GM10248 (cell line): Measurements from ENCODE around the gene SPON1.

Experiments
- CTCF ChIA-PET: fragments of 300-600 bp; sonication (Branson Sonifier 250); formaldehyde crosslinking; extraction: SDS; loops from one replicate; lab custom pipeline; 2021; ENCODE audit warnings: antibody characterized with exemption; lab: Yijun Ruan, JAX
- POLR2A ChIA-PET: fragments of 350-650 bp; sonication (Branson Sonifier 250); formaldehyde crosslinking; extraction: SDS; loops from one replicate; lab custom pipeline; 2020; ENCODE audit warnings: antibody characterized with exemption; lab: Yijun Ruan, JAX
- DNase-seq: peaks from one replicate; pipeline ENCODE4 v3.0.0; 2012; ENCODE audit errors: extremely low spot score
- CTCF ChIP-seq: IDR thresholded peaks from 2 replicates; pipeline ENCODE4 v1.5.1; 2012; ENCODE audit warnings: mild to moderate bottlenecking, low read depth; ENCODE audit errors: extremely low read depth, missing control alignments, control extremely low read depth

Gene SPON1

GRCh38 chr11:14228356-14228755, 265.8 kb downstream of the SPON1 start:
- CTCF ChIA-PET, result interaction anchor here (1.1 to 3.8 kb wide), 2 partner anchors 11 to 32 kb away, joined by 3 to 11 read pairs; no protein-coding TSS in a partner anchor

GRCh38 chr11:14229472-14229871, 266.9 kb downstream of the SPON1 start:
- ChIA-PET CTCF (no interaction called here), POLR2A (no interaction called here)
- no peak for DNase-seq
- no peak for TF ChIP-seq CTCF

More at GRCh38 chr11:14228356-14228755, 265.8 kb downstream of the SPON1 start:
- DNase-seq, result no peak
- TF ChIP-seq CTCF, result no peak
- POLR2A ChIA-PET, result no interaction called here

- CTCF ChIA-PET, result interaction anchor here (0.9 kb wide), 1 partner anchor 32 kb away, joined by 3 read pairs; no protein-coding TSS in a partner anchor
- DNase-seq, result no peak
- no peak for TF ChIP-seq CTCF
- POLR2A ChIA-PET, result interaction anchor here (0.7 kb wide), 1 partner anchor 187 kb away, joined by 4 read pairs; no protein-coding TSS in a partner anchor
Measured at GRCh38 chr11:14230407-14230806, 267.9 kb downstream of the SPON1 start.

DNA sequence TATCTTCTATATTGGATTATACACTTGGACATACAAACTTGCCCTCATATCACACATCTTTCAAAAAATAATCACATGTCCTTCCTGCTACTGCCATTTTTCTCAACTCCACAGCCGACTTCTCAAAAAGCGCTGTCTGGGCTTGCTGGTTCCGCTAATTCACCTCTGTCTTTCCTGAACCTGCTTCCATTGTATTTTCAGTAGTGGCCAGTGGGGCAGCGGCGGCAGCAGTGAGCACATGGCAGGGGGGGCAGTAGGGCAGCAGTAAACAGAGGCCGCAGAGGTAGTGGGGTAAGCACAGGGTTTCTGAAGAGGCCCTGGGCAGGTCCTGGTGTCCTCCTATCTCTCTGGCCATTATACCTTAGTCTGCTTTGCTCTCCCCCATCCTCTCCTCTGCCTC, 270.1 kb downstream of the SPON1 start:
- CTCF ChIA-PET, result interaction anchor here (1.4 kb wide), 1 partner anchor 8 kb away, joined by 3 read pairs; no protein-coding TSS in a partner anchor
- no peak for TF ChIP-seq CTCF
- DNase-seq, result no peak
- POLR2A ChIA-PET, result no interaction called here

GRCh38 chr11:14234446-14234845, 271.9 kb downstream of the SPON1 start:
- CTCF ChIA-PET, result no interaction called here
- POLR2A ChIA-PET, result no interaction called here
- no peak for DNase-seq
- no peak for TF ChIP-seq CTCF

- DNase-seq, result no peak
- POLR2A ChIA-PET, result no interaction called here
- CTCF ChIA-PET, result no interaction called here
- no peak for TF ChIP-seq CTCF
Measured at GRCh38 chr11:14235701-14236100, 273.2 kb downstream of the SPON1 start.
